Measurements from ENCODE around the gene IPCEF1. TPM values are rescaled to one million over a fixed set of nuclear protein-coding genes. Genes with fewer than 3 reads are reported as not detected.

The IPCEF1 gene
- total RNA-seq, 1 experiment from 2014 or later: 0.48 TPM

- H2BK120ac ChIP-seq (ENCODE audit: low read depth, low read length, poor library complexity, severe bottlenecking): no peak overlapping the region
- no peaks in the 10 kb centered on the region for H3K79me1 ChIP-seq (ENCODE audit: insufficient read depth, low read depth, low read length, poor library complexity, severe bottlenecking)
- no peak for TF ChIP-seq CTCF (conservative IDR thresholded peaks at IDR 0.05)
- no peaks in the 10 kb centered on the region for H3K36me3 Mint-ChIP-seq (ENCODE audit: insufficient read depth in 1 of 3, low read depth in 3 of 3)
- H2AK5ac ChIP-seq (ENCODE audit: insufficient read length, low read length): no peak overlapping the region
- no peaks in the 10 kb centered on the region for H3K4me1 Mint-ChIP-seq
- H3K4me2 ChIP-seq (ENCODE audit: insufficient read depth, insufficient read length, low read length): no peak overlapping the region
- no peak overlapping the region for H2BK12ac ChIP-seq (ENCODE audit: insufficient read length, low read depth, low read length)
- no peaks in the 10 kb centered on the region for H4K20me1 ChIP-seq (ENCODE audit: control insufficient read depth, insufficient read depth, insufficient read length)
- no peak overlapping the region for H3K18ac ChIP-seq (ENCODE audit: insufficient read length, low read depth, low read length)
- H3K23me2 ChIP-seq (ENCODE audit: insufficient read length, low read depth, low read length, poor library complexity, severe bottlenecking): no peaks in the 10 kb centered on the region
- no peak for DNase-seq
- H3K4ac ChIP-seq (ENCODE audit: low read depth, low read length): no peak overlapping the region
- no peak overlapping the region for H3K27ac Mint-ChIP-seq
- no peaks in the 10 kb centered on the region for H3K4me1 ChIP-seq (ENCODE audit: insufficient read depth, low read length)
- no peak overlapping the region for H3K4me3 Mint-ChIP-seq
- H3T11ph ChIP-seq (ENCODE audit: low read length): no peak overlapping the region
- no peak overlapping the region for H3K27ac ChIP-seq (ENCODE audit: insufficient read length, low read depth, low read length)
- H2BK15ac ChIP-seq (ENCODE audit: low read depth, low read length): no peak overlapping the region
- no peak overlapping the region for H4K5ac ChIP-seq (ENCODE audit: insufficient read length, low read depth, low read length)
- no peak overlapping the region for H3K56ac ChIP-seq (ENCODE audit: insufficient read length, low read depth, low read length)
- no peaks in the 10 kb centered on the region for H3K79me2 ChIP-seq (ENCODE audit: insufficient read depth, low read length)
- no peaks in the 10 kb centered on the region; a peak in 1 of 5 replicates for H3K9me3 Mint-ChIP-seq
- H3K9ac ChIP-seq (ENCODE audit: extremely low read depth, insufficient read length, low read length): no peak overlapping the region
- H4K91ac ChIP-seq (ENCODE audit: insufficient read length, low read depth, low read length): no peak overlapping the region
- no peak overlapping the region for H2AFZ ChIP-seq (ENCODE audit: low read length)
- no peaks in the 10 kb centered on the region for H3K27me3 Mint-ChIP-seq (ENCODE audit: low read depth)
- WGBS (ENCODE audit: extremely low coverage, insufficient read length, low lambda C conversion rate): no CpG with 5 or more reads among the region's 2 CpGs
- H3K27me3 ChIP-seq (ENCODE audit: insufficient read depth, low read length): no peaks in the 10 kb centered on the region
- no peak overlapping the region for H2BK20ac ChIP-seq (ENCODE audit: low read depth, low read length, poor library complexity, severe bottlenecking)
- no peaks in the 10 kb centered on the region for H3K9me3 ChIP-seq (ENCODE audit: control insufficient read depth, low read depth, low read length)
- no peak overlapping the region for H4K8ac ChIP-seq (replicated peaks; ENCODE audit: insufficient read length, low read depth, low read length)
- no peak overlapping the region for H2BK5ac ChIP-seq (ENCODE audit: insufficient read length, low read length)
- H3K14ac ChIP-seq (ENCODE audit: insufficient read depth, low read length): no peak overlapping the region
- no peak overlapping the region for H3K23ac ChIP-seq (ENCODE audit: insufficient read length, low read depth, low read length)
These were observed 250.4 kb downstream of the IPCEF1 start for GRCh38 chr6:154106251-154106650.

Other genes with a start within 250 kb of the IPCEF1 start
- 5.6 and 6.4 TPM in 2 replicates for gene CNKSR3, start 153.9 kb upstream of the IPCEF1 start, total RNA-seq (2021)

Measured in H9 (cell line).